Urothelium cell line (cell line): ENCODE measurements around the gene PARD3.
A peak's percentile ranks its signal among the peaks of the same experiment; 100 is the strongest.

Experiments used
- DNase-seq: peaks from one replicate; pipeline ENCODE4 v3.0.0; 2011; ENCODE audit warnings: low spot score, mixed read lengths
- FAIRE-seq: peaks from 2 replicates; lab custom pipeline; 2011; peaks lifted over from hg19 to GRCh38; lab: Jason Lieb, UNC

PARD3 gene

DNA sequence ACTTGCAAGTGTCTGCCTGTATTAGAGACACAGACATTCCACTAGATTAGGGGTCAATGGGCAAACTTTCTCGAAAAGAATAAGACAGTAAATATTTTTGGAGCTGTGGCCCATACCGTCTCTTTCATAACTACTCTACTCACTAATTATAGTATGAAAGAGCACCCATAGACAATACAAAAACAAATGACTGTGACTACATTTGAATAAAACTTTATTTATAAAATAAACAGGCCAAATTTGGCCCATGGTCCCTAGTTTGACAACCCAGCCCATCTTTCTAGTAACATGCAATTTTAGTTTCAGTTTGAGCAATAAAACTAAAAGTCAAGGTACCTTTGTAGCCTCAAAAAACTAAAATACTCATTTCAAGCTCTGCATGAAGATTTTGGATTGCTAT lies 294.6 kb downstream of the PARD3 start:
- FAIRE-seq (no peak), DNase-seq (no peak)

GRCh38 chr10:34520084-34520483 lies 295.0 kb downstream of the PARD3 start:
- DNase-seq = no peak
- no peak for FAIRE-seq

GRCh38 chr10:34514290-34514689 lies 300.8 kb downstream of the PARD3 start:
- no peak for DNase-seq
- peak; percentile 55 for FAIRE-seq

DNA sequence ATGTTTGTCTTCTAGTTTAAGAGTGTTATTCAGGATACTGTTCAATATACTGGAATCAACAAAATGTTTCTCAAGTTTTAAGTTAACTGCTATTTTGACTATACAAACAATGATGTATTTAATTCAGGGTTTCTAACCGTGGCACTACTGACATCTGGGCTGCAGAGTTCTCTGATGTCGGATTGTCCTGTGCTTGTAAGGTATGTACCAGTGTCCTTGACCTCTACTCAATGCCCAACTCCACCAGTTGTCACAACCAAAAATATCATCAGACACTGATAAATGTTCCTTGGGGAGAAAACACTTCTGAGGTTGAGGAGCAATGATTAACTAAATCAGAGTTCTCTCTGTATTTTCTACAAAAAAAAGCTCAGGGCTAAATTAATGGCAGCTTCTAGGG lies 301.5 kb downstream of the PARD3 start:
- FAIRE-seq (no peak), DNase-seq (no peak)

- DNase-seq (no peak), FAIRE-seq (no peak)
Observed at GRCh38 chr10:34507217-34507616, 307.9 kb downstream of the PARD3 start.

DNA sequence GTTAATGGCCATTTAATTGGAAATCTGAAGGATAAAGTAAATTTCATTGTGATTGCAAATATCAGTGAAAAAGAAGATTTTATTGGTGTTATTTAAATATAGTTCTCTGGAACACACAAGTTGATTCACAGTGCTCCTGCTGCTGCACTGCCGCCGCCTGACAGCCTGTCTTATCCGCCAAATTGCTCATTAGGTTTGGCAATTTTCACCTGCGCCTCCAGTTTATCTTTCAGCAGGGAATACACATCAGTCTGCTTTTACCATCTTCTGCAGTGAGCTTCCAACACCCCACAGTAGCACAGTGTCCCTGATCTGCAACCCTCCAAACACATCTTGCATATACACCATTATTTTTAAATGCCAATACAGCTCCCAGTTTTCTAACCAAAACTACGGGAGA lies 308.3 kb downstream of the PARD3 start:
- no peak for FAIRE-seq

GRCh38 chr10:34505338-34505737 lies 309.8 kb downstream of the PARD3 start:
- DNase-seq (no peak), FAIRE-seq (no peak)

More for the DNA sequence above, 308.3 kb downstream of the PARD3 start:
- no peak for DNase-seq

GRCh38 chr10:34504534-34504933 lies 310.6 kb downstream of the PARD3 start:
- no peak for FAIRE-seq
- DNase-seq = peak; percentile 73

DNA sequence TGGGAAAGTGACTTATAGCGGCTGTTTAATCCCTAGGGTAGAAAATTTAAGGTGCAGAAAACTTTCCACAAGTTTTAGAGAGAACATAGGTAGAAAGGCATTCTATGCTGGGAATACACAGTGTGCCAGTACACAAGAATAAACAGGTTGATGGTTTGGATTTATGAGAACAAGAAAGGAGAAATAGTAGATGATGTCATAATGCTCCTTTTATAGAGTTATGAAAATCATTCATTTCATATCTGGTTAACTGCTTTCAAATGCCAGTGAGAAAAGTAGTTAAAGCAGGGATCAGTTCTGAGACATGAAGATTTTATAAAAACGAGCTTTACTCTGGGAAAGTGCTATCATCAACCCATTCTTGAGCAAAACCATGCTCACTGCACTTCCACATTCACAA lies 311.4 kb downstream of the PARD3 start:
- DNase-seq (no peak), FAIRE-seq (no peak)

DNA sequence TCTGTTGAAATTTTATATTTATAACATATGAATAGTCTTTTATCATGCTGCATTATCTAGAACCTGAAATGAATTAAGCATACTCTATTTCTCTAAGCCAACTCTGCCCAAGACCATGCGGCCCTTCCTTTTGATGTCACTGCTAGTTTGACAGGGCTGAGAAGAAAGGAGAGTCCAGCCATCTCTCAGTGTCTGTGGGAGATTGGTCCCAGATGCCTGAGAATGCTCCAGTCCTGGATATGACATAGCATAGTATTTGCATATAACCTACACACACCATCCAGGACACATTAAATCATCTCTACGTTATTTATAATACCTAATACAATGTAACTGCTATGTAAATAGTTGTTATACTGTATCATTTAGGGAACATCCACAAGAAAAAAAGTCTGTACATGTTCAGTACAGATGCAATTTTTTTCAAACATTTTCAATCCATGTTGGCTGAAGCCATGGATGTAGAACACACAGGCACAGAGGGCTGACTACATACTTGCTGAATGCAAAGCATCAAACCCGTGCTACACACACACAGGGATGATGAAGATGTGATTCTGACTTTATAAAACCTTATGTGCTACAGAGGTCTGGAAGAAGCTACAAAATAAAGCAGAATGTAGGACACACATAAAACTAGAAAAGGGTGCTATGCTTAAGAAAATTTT lies 315.4 kb downstream of the PARD3 start:
- FAIRE-seq (no peak), DNase-seq (no peak)

DNA sequence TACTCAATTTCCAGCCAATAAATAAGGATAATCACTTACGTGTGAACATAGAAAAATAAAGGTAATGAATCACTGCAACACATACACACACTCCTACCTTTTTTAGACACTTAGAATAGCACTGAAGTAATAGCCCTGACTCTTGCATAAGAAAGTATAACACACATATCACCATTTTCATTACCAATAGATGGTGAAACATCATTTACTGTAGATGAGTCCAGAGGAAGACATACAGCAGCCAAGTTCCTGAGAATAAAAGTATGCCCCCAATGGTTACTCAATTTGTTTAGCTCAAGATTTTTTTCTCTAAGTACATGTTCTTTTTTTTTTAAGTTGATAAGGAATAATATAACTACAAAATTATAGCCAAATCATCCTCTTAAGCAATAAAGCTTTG lies 316.3 kb downstream of the PARD3 start:
- DNase-seq = no peak
- FAIRE-seq = no peak

DNA sequence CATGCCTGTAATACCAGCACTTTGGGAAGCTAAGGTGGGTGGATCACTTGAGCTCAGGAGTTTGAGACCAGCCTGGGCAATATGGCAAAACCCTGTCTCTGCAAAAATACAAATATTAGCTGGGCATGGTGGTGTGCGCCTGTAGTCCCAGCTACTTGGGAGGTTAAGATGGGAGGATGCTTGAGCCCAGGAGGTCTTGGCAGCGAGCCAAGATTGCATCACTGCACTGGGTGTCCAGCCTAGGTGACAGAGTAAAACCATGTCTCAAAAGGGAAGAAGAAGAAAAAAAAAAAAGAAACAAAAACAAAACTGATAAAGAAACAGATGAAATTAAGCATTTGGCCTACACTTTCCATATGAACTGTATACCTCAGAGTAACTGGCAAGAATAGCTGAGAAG lies 319.2 kb downstream of the PARD3 start:
- FAIRE-seq (no peak), DNase-seq (no peak)

DNA sequence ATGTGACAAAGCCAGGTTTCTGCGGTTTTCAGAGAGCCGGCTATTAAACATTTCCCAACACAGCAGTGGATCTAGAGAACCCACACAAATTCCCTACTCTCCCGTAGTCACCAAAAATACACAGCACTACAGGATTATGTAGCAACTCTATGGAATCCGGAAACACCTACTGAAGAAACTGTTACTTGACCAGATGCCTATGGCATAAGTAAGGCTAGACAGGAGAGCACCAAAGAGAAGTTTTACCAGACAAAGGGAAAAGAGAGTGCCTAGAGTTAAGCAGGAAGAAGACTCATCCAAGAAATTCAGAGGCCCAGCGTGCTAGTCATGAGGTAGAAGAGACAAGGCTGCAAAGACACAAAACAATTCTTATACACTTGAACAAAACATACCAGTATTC lies 321.1 kb downstream of the PARD3 start:
- no peak for FAIRE-seq
- DNase-seq = peak; percentile 54

- FAIRE-seq = no peak
- DNase-seq = no peak
Observed at GRCh38 chr10:34492081-34492480, 323.0 kb downstream of the PARD3 start.

- FAIRE-seq = no peak
- DNase-seq = no peak
Observed at GRCh38 chr10:34491678-34492077, 323.4 kb downstream of the PARD3 start.

- peak; percentile 52 for FAIRE-seq
Observed at GRCh38 chr10:34489973-34490745, 324.9 kb downstream of the PARD3 start.

DNA sequence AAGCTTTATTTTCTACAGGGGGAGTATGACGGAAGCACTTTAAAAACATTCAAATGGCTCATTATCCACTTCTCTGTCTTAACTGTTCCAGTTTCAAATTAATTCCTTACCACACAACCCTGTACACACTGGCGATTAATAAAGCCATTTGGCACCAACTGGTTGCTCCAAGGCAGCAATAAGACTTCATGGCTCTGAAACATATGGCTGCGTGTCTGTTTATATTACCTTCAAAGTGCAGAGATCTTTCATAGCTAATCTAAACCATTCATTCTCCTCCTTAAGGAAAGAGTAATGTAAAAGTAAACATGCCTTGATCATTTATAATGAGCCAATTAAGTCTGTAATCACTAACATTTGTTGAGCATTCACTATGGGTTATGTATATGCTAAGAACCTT lies 325.7 kb downstream of the PARD3 start:
- DNase-seq = no peak
- FAIRE-seq = no peak

More at GRCh38 chr10:34489973-34490745, 324.9 kb downstream of the PARD3 start:
- DNase-seq = peak; percentile 61

DNA sequence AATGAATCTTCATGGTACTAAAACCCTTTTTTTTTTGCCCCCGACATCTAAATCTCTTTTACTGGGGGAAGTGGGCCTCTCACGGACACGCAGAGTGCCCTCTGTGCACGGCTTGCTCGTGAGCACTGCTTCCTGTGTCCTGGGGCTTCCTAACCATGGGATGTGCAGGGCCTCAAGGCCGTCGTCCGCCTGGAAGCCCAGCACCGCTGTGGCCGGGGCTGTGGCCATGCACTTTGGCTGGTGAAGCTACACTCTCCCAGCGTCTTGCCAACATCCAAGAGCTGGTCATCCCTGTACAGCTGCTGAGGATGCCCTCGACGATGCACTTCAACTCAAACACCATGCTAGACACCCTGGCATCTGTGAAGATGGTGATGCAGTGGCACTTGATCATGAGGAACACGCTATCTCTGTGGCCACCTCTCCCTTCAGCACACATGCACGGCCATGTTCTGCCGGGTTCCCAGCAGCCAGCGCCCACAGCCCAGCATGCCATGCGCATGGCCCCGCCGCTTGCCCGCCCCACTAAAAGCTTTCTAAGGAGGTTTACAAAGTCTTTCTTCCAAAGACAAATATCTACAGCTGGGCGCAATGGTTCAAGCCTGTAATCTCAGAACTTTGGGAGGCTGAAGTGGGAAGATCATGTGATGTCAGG lies 326.5 kb downstream of the PARD3 start:
- FAIRE-seq (peak; percentile 30), DNase-seq (no peak)

GRCh38 chr10:34486008-34486407 lies 329.1 kb downstream of the PARD3 start:
- no peak for FAIRE-seq

DNA sequence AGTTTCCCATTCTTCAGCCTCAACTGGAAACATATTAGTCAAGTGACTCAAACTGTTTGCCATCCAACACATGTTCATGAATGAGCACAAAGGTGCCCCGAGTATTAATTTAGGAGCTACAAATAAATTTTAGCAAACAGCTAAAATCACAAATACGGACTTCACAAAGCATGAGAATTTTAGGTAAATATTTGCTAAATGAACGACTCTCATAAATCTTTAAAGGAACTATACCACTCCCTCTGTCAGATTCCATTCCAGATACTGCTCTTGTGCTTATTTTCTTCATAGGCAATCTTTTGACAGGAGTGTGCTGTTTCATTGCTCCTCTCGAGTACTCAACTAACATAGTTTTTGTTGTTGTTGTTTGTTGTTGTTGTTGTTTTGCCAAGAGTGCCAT lies 330.9 kb downstream of the PARD3 start:
- DNase-seq (no peak), FAIRE-seq (no peak)

More at GRCh38 chr10:34486008-34486407, 329.1 kb downstream of the PARD3 start:
- no peak for DNase-seq

DNA sequence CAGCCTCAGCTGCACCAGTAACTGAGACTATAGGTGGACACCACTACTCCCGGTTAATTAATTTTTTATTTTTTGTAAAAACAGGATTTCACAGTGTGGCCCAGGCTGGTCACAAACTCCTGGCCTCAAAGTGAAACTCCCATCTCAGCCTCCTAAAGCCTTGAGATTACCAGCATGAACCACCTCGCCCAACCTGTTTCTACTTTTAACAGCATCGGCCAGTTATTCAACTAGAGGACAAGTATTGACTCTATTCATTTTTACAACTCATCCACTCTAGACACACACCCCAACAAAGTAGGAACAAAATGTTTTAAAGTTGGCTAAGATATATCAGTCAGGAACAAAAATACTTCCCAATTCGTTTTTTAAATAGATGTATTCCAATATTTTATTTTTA lies 334.8 kb downstream of the PARD3 start:
- FAIRE-seq = no peak
- no peak for DNase-seq
